ENCODE measurements around the gene TRIM44.

TRIM44 gene

DNA sequence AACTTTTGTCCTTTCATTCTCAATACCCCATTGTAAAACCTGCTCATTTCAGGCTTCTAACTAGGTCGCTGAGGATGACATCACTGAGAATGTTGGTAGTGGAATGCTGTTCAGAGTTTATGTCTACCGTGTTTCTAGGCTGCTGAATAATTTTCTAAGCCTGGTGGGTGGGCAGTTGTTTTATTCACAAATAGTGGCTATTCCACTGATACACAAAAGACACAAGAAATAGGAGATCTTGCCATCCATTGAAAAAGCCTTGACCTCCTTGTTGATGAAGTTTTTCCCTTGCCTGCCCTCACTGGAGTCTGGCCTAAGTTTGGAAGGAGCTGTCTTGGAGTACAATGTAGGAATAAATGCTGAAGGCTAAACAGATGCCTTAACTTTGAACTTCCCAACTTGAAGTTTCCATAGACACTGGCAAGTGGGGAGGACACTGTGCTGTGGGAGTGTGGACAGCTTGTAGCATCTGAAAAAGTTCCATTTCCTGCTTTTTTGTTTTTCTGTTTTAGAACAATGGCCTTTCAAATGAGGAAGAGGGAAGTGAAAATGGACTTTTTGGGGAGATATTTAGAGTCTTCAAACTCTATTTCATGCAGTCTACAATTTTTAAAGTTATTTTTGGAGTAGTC, 59.2 kb downstream of the TRIM44 start:
- H3K4me1 ChIP-seq (ENCODE audit: control insufficient read depth, insufficient read depth, low read length): no peaks in the 10 kb centered on the region
- no peaks in the 10 kb centered on the region for H3K9me3 ChIP-seq (ENCODE audit: control insufficient read depth in 2 of 2, low read length in 2 of 2)
- peaks cover 0 to 6% of the 10 kb centered on the region in 2 donors for H3K36me3 ChIP-seq (ENCODE audit: control insufficient read depth in 2 of 2, insufficient read depth in 2 of 2, low read length in 2 of 2)
- H3K27ac ChIP-seq (ENCODE audit: low read length): no peak overlapping the region
- no peak overlapping the region for H3K9ac ChIP-seq (ENCODE audit: low read length in 2 of 2)
- no peak overlapping the region for H3K4me3 ChIP-seq (ENCODE audit: low read length in 2 of 2)
- H3K27me3 ChIP-seq (ENCODE audit: control insufficient read depth in 1 of 2, insufficient read depth in 2 of 2, low read length in 2 of 2): no peaks in the 10 kb centered on the region

GRCh38 chr11:35722641-35723040, 60.1 kb downstream of the TRIM44 start:
- Histone ChIP-seq H3K4me1 (ENCODE audit: control insufficient read depth, insufficient read depth, low read length) (no peaks in the 10 kb centered on the region), H3K27ac (ENCODE audit: low read length) (no peak overlapping the region), H3K9me3 (ENCODE audit: control insufficient read depth in 2 of 2, low read length in 2 of 2) (no peaks in the 10 kb centered on the region), H3K27me3 (ENCODE audit: control insufficient read depth in 1 of 2, insufficient read depth in 2 of 2, low read length in 2 of 2) (no peaks in the 10 kb centered on the region), H3K9ac (ENCODE audit: low read length in 2 of 2) (no peak overlapping the region), H3K4me3 (ENCODE audit: low read length in 2 of 2) (no peak overlapping the region), H3K36me3 (ENCODE audit: control insufficient read depth in 2 of 2, insufficient read depth in 2 of 2, low read length in 2 of 2) (peaks cover 3 to 8% of the 10 kb centered on the region in 2 donors)

- Histone ChIP-seq H3K9me3 (ENCODE audit: control insufficient read depth in 2 of 2, low read length in 2 of 2) (no peaks in the 10 kb centered on the region), H3K36me3 (ENCODE audit: control insufficient read depth in 2 of 2, insufficient read depth in 2 of 2, low read length in 2 of 2) (peaks cover 3 to 9% of the 10 kb centered on the region in 2 donors), H3K27me3 (ENCODE audit: control insufficient read depth in 1 of 2, insufficient read depth in 2 of 2, low read length in 2 of 2) (no peaks in the 10 kb centered on the region), H3K27ac (ENCODE audit: low read length) (no peak overlapping the region), H3K9ac (ENCODE audit: low read length in 2 of 2) (no peak overlapping the region), H3K4me3 (ENCODE audit: low read length in 2 of 2) (no peak overlapping the region), H3K4me1 (ENCODE audit: control insufficient read depth, insufficient read depth, low read length) (no peaks in the 10 kb centered on the region)
Observed at GRCh38 chr11:35723493-35723892, 60.9 kb downstream of the TRIM44 start.

DNA sequence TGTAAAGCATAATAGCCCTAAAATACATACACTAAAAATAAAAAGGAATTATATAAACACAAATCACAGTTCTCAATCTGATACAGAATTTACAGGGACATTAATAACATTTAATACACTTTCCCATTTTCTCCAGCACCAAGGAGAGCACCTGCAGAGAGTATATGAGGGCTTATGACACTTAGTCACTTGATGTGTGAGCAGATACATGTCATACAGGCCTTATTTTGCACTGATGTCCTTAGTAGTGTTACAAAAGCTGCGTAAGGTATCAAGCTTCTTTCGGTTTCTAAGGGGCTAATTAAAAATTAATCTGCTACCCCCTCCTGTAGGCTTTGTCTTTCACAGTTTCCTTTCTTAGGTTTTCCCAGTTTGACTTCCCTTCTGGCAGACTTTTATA, 61.3 kb downstream of the TRIM44 start:
- Histone ChIP-seq H3K4me3 (ENCODE audit: low read length in 2 of 2) (no peak overlapping the region), H3K36me3 (ENCODE audit: control insufficient read depth in 2 of 2, insufficient read depth in 2 of 2, low read length in 2 of 2) (peaks cover 3 to 9% of the 10 kb centered on the region in 2 donors), H3K4me1 (ENCODE audit: control insufficient read depth, insufficient read depth, low read length) (no peaks in the 10 kb centered on the region), H3K9me3 (ENCODE audit: control insufficient read depth in 2 of 2, low read length in 2 of 2) (no peaks in the 10 kb centered on the region), H3K9ac (ENCODE audit: low read length in 2 of 2) (no peak overlapping the region), H3K27me3 (ENCODE audit: control insufficient read depth in 1 of 2, insufficient read depth in 2 of 2, low read length in 2 of 2) (no peaks in the 10 kb centered on the region), H3K27ac (ENCODE audit: low read length) (no peak overlapping the region)

DNA sequence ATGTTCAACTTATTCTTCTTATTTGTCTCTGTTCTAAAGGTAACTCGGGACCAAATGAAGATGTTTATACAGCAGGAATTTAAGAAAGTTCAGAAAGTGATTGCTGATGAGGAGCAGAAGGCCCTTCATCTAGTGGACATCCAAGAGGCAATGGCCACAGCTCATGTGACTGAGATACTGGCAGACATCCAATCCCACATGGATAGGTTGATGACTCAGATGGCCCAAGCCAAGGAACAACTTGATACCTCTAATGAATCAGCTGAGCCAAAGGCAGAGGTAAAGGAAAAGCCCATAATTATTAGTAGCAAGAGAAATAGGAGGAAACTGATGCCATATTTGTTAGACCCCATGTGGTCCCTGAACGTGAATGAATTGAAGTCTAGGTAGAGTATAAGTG, 63.3 kb downstream of the TRIM44 start:
- H3K9me3 ChIP-seq (ENCODE audit: control insufficient read depth in 2 of 2, low read length in 2 of 2): no peaks in the 10 kb centered on the region
- no peak overlapping the region for H3K27ac ChIP-seq (ENCODE audit: low read length)
- no peaks in the 10 kb centered on the region for H3K27me3 ChIP-seq (ENCODE audit: control insufficient read depth in 1 of 2, insufficient read depth in 2 of 2, low read length in 2 of 2)
- H3K36me3 ChIP-seq (ENCODE audit: control insufficient read depth in 2 of 2, insufficient read depth in 2 of 2, low read length in 2 of 2): peaks cover 3 to 10% of the 10 kb centered on the region in 2 donors
- no peak overlapping the region for H3K9ac ChIP-seq (ENCODE audit: low read length in 2 of 2)
- H3K4me3 ChIP-seq (ENCODE audit: low read length in 2 of 2): no peak overlapping the region
- no peaks in the 10 kb centered on the region for H3K4me1 ChIP-seq (ENCODE audit: control insufficient read depth, insufficient read depth, low read length)

- Histone ChIP-seq H3K27ac (ENCODE audit: low read length) (no peak overlapping the region), H3K9me3 (ENCODE audit: control insufficient read depth in 2 of 2, low read length in 2 of 2) (no peaks in the 10 kb centered on the region), H3K4me1 (ENCODE audit: control insufficient read depth, insufficient read depth, low read length) (no peaks in the 10 kb centered on the region), H3K36me3 (ENCODE audit: control insufficient read depth in 2 of 2, insufficient read depth in 2 of 2, low read length in 2 of 2) (peaks cover 3 to 12% of the 10 kb centered on the region in 2 donors), H3K9ac (ENCODE audit: low read length in 2 of 2) (no peak overlapping the region), H3K4me3 (ENCODE audit: low read length in 2 of 2) (no peak overlapping the region), H3K27me3 (ENCODE audit: control insufficient read depth in 1 of 2, insufficient read depth in 2 of 2, low read length in 2 of 2) (no peaks in the 10 kb centered on the region)
Observed at GRCh38 chr11:35727140-35727539, 64.6 kb downstream of the TRIM44 start.

DNA sequence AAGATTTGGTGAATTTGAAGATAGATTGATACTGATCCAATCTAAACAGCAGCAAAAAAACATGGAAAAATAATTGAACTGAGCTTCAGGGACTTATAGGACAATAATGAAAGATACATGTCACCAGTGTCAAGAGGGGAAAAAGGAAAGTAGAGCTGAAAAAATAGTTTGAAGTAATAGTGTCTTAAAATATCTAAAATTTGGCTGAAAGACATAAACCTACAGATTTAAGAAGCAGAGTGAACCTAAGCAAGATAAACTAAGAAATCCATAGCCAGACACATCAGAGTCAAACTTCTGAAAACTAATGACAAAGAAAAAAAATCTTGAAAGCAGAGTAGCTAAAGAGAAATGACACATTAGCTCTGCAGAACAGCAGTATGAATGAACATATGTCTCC, 67.7 kb downstream of the TRIM44 start:
- Histone ChIP-seq H3K27me3 (ENCODE audit: control insufficient read depth in 1 of 2, insufficient read depth in 2 of 2, low read length in 2 of 2) (no peaks in the 10 kb centered on the region), H3K36me3 (ENCODE audit: control insufficient read depth in 2 of 2, insufficient read depth in 2 of 2, low read length in 2 of 2) (peaks cover 3 to 12% of the 10 kb centered on the region in 2 donors), H3K27ac (ENCODE audit: low read length) (no peak overlapping the region), H3K9me3 (ENCODE audit: control insufficient read depth in 2 of 2, low read length in 2 of 2) (no peaks in the 10 kb centered on the region), H3K9ac (ENCODE audit: low read length in 2 of 2) (no peak overlapping the region), H3K4me1 (ENCODE audit: control insufficient read depth, insufficient read depth, low read length) (no peaks in the 10 kb centered on the region), H3K4me3 (ENCODE audit: low read length in 2 of 2) (no peak overlapping the region)

GRCh38 chr11:35734669-35735410, 72.3 kb downstream of the TRIM44 start:
- Histone ChIP-seq H3K27me3 (ENCODE audit: control insufficient read depth in 1 of 2, insufficient read depth in 2 of 2, low read length in 2 of 2) (no peaks in the 10 kb centered on the region), H3K9me3 (ENCODE audit: control insufficient read depth in 2 of 2, low read length in 2 of 2) (no peaks in the 10 kb centered on the region), H3K4me1 (ENCODE audit: control insufficient read depth, insufficient read depth, low read length) (no peaks in the 10 kb centered on the region), H3K27ac (ENCODE audit: low read length) (no peak overlapping the region), H3K36me3 (ENCODE audit: control insufficient read depth in 2 of 2, insufficient read depth in 2 of 2, low read length in 2 of 2) (peaks cover 0 to 3% of the 10 kb centered on the region in 2 donors), H3K9ac (ENCODE audit: low read length in 2 of 2) (no peak overlapping the region), H3K4me3 (ENCODE audit: low read length in 2 of 2) (no peak overlapping the region)

DNA sequence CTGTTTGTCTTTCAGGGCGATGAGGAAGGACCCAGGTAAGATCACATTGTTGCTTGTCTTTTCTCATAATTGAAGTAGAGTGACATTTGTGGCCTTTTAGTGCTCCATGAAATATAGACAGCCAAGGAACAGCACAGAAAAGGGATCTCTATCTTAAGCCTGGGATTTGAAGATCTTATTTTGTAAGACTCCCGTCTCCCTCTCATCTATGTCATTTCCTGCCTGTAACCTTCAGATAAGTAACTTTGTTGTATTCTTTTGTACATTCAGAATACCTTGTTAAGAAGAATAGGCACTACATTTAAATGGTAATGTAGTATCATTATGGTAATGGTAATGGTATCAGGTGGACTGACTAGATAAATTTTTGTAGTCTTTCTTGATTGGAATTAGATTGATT, 72.8 kb downstream of the TRIM44 start:
- no peaks in the 10 kb centered on the region for H3K4me1 ChIP-seq (ENCODE audit: control insufficient read depth, insufficient read depth, low read length)
- peaks cover 0 to 3% of the 10 kb centered on the region in 2 donors for H3K36me3 ChIP-seq (ENCODE audit: control insufficient read depth in 2 of 2, insufficient read depth in 2 of 2, low read length in 2 of 2)
- H3K9ac ChIP-seq (ENCODE audit: low read length in 2 of 2): no peak overlapping the region
- H3K9me3 ChIP-seq (ENCODE audit: control insufficient read depth in 2 of 2, low read length in 2 of 2): no peaks in the 10 kb centered on the region
- no peaks in the 10 kb centered on the region for H3K27me3 ChIP-seq (ENCODE audit: control insufficient read depth in 1 of 2, insufficient read depth in 2 of 2, low read length in 2 of 2)
- H3K27ac ChIP-seq (ENCODE audit: low read length): no peak overlapping the region
- no peak overlapping the region for H3K4me3 ChIP-seq (ENCODE audit: low read length in 2 of 2)

DNA sequence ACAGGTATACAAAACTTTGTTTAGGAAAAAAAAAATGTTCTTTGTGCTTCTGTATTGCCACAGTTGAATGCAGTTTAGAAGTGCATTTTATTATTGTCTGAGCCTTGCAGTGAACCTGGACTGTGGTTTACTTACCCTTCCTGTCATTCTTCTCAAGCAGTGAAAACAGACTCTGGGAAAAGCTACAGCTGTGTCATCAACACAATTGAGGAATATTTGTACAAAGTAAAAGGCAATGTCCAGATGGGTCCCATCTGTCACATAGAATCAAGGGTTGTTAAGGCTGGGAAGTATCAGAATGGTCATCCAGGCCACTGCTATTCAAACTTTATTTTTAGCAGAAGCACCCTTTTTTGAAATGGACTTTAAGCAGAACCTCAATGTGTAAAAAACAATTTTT, 73.3 kb downstream of the TRIM44 start:
- Histone ChIP-seq H3K36me3 (ENCODE audit: control insufficient read depth in 2 of 2, insufficient read depth in 2 of 2, low read length in 2 of 2) (peaks cover 0 to 2% of the 10 kb centered on the region in 2 donors), H3K4me3 (ENCODE audit: low read length in 2 of 2) (no peak overlapping the region), H3K27ac (ENCODE audit: low read length) (no peak overlapping the region), H3K9me3 (ENCODE audit: control insufficient read depth in 2 of 2, low read length in 2 of 2) (no peaks in the 10 kb centered on the region), H3K27me3 (ENCODE audit: control insufficient read depth in 1 of 2, insufficient read depth in 2 of 2, low read length in 2 of 2) (no peaks in the 10 kb centered on the region), H3K9ac (ENCODE audit: low read length in 2 of 2) (no peak overlapping the region), H3K4me1 (ENCODE audit: control insufficient read depth, insufficient read depth, low read length) (no peaks in the 10 kb centered on the region)

GRCh38 chr11:35736952-35737351, 74.4 kb downstream of the TRIM44 start:
- no peak overlapping the region for H3K9ac ChIP-seq (ENCODE audit: low read length in 2 of 2)
- H3K4me1 ChIP-seq (ENCODE audit: control insufficient read depth, insufficient read depth, low read length): no peaks in the 10 kb centered on the region
- no peak overlapping the region for H3K4me3 ChIP-seq (ENCODE audit: low read length in 2 of 2)
- no peaks in the 10 kb centered on the region for H3K9me3 ChIP-seq (ENCODE audit: control insufficient read depth in 2 of 2, low read length in 2 of 2)
- H3K27me3 ChIP-seq (ENCODE audit: control insufficient read depth in 1 of 2, insufficient read depth in 2 of 2, low read length in 2 of 2): no peaks in the 10 kb centered on the region
- H3K27ac ChIP-seq (ENCODE audit: low read length): no peak overlapping the region
- no peaks in the 10 kb centered on the region for H3K36me3 ChIP-seq (ENCODE audit: control insufficient read depth in 2 of 2, insufficient read depth in 2 of 2, low read length in 2 of 2)

Measured in stomach smooth muscle (tissue), 2 donors.